NCI-H460 (cell line): ENCODE data around the gene IGFALS. TPM values are rescaled to one million over a fixed set of nuclear protein-coding genes. Genes with fewer than 3 reads are reported as not detected.
A peak's percentile ranks its signal among the peaks of the same experiment; 100 is the strongest.

Experiments used
- DNase-seq: peaks from one replicate; pipeline ENCODE4 v3.0.0-alpha.2; 2016; ENCODE audit warnings: low read depth; ENCODE audit errors: extremely low read depth
- total RNA-seq: library from RNA; depleted of rRNA; stranded (reverse); fragments of >200 nt; shearing (Covaris generic); gene quantifications from 2 replicates; pipeline ENCODE4 v1.2.3, GENCODE V29; 2014

The IGFALS gene
- total RNA-seq, 1 experiment from 2014 or later, result not detected

DNA sequence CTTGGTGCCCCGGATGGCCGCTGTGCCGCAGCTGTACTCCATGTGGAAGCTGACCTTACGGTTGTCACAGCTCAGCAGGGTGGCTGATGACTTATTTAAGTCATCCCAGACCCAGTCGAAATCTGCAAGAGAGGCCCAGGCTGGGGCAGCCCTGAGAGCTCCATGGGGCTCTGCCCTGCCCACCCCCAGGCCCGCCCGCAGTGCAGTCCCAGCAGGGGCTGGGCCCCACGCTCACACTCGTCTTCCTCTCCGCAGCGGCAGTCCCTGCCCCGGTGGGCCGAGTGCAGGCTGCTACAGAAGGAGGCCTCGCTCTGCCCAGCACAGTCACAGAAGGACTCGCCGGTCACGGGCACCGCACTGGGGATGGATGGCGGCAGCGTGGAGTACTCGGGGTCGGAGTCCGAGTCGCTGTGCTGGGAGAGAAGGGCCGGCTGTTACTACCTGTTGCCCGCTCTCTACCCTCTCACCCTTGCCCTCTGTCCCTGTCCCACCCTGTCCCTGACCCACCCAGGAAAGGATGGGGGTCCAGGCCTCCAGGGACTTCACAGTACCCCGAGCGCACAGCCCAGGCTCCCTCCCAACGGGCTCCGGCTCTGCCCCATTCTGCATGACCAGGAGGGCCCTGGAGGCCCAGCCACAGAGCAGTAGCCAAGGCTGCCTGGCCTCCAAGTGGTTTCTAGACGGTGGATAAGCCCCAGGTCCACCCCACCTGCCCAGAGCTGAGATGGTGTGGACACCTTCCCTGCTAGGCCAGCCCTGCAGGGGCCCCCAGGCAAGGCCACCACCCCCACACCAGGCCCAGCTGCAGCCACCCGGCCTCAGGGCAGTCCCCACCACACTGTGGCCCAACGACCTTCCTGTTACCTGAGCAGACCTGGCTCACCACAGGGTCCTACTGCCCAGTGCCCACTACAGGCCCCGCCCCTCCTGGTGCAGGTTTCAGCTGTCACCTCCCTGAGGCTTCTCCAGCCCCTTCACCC, 15.0 kb downstream of the IGFALS start:
- no peak for DNase-seq

DNA sequence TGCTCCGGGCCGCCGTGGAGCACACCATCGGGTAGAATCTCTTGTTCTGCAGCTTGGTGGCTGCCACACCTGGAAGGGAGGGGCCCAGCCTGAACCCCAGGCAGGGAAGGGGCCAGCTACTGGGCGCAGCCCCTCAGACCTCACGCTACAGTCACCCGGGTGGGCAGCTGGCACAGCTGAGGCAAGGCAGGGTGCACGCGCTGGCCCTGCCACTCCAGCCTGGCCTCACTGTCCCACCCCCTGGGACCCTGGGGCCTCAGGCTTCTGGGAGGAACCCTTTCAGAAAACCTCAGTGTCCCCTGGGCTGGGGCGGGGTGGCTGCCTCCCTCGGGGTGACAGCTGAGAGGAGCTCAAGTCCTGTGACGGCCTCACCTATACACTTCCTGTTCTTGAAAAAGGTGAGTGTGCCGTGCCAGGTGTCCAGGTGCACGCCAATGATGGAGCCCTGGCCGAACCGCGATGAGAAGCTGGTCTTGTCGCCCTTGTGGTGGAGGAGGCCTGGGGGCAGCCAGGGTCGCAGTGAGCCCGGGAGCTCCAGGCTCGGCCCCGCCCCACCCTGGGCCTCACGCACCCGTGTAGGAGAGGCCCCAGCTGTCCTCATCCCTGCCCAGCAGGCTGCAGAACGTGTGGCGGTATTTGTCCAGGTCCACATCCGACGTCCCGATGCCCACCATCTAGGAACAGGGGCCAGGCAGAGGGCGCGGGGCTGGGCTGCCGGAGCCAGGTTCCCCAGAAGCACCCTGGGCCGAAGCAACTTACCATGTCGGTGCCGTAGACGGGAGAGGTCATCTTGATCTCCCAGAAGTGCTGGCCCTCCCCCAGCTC, 15.9 kb downstream of the IGFALS start:
- no peak for DNase-seq

DNA sequence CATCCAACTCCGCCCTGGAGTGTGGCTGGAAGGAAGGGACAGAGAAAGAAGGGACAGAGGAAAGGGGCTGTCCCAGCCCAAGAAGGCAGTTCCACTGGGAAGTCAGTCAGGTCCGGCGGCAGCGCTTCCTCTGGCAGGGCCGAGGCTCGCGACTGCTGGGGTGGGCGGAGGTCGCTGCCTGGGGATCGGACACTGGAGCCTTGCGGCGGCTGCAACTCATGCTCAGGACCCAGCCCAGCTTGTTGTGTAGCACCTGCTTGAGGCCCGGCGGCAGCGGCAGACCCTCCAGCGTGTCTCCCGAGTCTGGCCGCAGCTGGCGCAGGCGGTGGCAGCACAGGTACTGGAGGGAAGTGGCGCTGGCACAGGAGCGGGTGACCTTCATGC, 16.5 kb downstream of the IGFALS start:
- no peak for DNase-seq

DNA sequence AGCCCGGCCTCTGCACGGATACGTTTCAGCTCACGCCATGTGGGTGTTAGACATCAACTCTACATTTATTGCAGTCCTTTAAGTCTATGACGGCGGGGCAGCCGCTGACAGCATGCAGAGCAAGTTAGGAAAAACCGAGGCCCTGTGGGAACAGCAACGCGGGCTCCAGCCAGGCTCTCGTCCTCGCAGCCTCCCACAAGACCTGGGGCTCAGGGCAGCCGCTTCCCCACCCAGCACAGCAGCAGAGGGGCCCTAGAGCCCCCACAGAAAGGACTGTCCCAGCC, 16.9 kb downstream of the IGFALS start:
- DNase-seq, result no peak

DNA sequence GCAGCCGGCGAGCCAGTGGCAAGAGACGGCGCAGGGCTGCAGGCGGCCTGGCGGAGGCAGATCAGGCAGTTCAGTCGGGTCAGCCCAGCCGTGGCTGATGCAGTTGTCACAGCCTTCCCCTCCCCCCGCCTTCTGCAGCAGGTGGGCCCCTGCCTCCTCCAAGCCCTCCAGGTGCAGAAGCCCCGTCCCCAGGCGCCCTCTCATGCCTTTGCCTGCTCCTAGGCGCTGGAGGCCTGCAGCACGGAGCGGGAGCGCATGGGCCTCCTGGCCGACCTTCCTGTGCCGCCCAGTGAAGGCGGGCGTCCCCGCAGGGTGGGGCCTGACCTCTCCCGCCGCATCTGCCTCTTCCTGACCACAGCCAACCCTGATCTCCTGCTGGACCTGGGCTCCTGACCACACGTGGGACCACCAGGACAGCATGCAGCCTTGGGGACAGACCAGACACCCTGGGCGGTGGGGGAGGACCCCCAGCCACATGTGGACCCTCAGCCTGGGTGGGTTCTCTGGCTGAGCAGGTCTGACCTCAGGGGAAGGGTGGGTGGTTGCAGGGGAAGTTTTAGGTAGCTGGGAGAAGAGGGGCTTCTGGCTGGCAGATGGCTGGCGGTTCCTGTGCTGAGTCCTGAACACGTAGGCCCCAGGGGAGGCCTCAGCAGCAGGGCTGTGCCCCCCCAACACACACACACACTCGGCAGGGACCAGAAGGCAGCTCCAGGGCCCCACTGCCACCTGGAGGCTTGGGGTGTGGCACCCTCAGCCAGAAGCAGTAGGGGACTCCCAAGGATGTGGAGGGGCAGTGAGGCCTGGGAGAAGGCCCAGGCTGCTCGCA, 17.4 kb downstream of the IGFALS start:
- DNase-seq, result no peak

DNA sequence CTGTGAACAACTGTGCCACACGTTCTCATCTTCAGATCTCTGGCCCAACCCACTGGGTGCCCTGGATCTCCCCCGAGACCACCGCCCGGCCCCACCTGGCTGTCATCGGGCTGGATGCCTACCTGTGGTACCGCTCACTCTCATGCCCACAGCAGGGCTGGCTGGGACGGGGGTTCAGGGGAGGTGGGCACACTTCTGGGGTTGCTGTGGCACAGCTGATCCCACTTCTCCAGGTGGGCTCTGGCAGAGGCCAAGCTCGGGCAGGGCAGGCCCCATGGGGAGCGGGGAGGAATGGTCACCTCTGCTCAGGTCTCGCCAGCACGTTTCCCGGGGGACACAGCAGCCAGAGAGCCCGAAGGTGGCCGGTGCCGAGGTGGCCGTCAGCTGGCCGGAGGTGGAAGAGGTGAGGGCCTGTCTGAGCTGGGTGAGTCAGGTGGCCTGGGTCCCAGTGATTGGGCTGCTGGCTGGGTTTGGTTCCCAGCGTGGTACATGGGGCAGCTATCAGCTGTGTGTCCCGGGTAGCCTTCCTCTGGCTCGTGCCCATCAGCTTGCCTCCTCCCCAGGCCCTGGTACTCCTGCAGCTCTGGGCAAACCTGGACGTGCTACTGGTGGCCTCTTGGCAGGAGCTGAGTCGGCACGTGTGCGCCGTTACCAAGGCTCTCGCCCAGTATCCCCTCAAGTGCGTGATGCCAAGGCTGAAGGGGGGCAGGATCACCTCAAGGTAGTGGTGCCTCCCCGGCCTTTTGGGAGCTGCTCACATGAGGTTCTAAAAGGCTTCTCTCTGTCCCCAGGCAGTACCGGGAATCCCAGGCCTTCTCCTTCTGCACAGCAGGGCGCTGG, 18.3 kb downstream of the IGFALS start:
- DNase-seq, result no peak

DNA sequence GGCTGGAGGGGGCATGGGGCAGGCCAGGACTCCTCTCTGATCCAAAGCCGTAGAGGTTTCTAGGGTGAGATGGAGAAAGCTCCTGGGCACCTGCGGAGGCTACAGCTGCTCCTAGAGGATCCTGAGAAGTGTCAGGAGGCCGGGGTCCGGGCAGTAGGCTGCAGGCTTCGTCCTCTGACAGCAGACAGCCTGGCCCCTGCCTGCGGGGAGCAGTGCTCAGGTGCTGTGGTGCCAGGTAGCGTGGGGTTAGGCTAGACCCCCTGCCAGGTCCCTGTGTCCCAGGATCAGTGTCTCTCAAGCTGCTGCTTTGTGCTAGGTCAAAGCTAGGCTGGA, 19.1 kb downstream of the IGFALS start:
- no peak for DNase-seq

DNA sequence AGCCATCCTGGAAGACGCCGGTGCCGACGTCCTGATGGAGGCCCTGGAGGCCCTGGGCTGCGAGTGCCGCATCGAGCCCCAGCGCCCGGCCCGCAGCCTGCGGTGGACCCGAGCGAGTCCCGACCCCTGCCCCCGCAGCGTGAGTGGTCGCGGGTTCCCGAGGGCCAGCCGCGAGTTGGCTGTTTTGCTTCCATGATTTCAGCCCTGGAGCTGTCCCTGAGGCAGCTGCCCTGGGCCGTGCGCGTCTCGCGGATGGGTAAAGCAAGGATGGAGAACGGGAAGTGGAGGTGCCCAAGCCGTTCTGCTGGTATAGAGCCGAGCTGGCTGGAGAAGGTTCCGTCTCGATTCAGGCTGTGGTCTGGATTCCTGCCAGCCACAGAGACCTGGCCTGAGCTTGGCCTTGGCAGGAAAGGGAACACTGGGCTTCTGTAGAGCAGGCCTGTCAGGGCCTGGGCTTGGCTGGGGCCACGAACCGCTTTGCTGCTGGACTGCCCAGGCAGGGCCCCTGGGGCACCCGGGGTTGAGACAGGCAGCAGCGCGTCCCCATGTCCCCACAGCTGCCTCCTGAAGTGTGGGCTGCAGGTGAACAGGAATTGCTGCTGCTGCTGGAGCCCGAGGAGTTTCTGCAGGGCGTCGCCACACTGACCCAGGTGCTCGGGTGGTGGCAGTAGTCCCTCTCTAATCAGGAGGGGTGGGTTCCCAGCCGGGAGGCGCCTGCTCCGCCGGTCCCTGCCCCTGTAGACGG, 19.6 kb downstream of the IGFALS start:
- DNase-seq, result no peak

DNA sequence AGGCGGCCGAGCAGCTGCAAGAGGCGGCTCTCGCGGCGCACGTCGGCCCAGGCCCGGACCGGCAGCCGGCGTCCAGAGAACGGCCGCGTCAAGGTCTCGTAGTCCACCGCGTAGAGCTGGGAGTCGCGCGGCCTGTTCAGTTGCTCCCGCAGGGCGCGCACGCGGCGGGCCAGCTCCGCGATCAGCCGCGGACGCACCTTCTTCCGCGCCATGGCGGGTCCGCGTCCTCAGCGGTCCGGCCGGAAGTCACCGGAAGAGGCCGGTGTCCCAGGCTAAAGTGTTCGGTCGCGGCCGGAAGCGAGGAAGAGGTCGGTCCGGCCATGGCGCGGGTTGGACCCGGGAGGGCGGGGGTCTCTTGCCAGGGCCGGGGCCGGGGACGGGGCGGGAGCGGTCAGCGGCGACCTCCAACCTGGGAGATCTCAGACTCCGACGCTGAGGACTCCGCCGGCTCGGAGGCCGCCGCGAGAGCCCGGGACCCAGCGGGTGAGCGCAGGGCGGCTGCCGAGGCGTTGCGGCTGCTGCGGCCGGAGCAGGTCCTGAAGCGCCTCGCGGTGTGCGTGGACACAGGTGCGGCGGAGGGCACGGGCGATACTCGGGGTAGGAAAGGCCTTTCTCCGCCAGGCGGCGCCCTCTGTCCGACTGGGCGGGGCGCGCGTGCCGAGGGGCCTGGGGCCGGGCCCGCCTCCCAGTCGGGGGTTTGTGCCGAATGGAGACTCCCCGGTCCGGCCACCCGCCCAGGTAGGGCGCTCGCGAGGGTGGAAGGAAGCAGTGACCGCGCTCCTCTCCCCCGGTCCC, 20.4 kb downstream of the IGFALS start, which contains the start of gene MRPS34:
MRPS34 (minus strand) TSS at position 227 of the 795 bp plus-strand sequence; CDS start at position 212, 15 bp downstream.
- DNase-seq, result peak; percentile 79

DNA sequence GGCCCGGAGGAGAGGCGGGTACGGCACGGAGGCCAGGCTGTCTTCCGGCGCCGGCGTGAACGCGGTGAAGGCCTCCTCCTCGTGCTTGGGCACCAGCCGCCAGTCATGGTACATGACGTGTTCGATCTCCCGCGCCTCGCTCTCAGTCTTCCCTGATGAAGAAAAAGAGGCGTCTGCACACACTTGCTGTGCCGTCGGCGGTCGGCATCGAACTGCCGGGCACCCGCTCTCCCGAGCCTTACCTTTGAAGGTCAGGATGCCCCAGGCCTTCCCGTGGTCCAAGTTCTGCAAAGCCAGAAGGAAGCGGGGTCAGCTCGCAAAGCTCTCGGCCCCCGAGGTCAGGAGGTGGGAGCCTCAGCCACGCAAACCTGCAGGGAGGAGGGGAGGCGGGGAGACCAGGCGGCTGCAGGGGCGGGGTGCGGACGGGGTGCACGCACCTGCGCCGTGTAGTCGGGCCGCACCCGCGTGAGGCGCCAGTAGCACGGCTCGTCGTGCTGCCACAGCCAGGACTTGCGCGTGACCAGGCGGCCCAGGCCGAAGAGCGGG, 21.1 kb downstream of the IGFALS start, which contains the start of gene EME2:
EME2 (plus strand) TSS at position 449 of the 546 bp plus-strand sequence. CDS start 418 bp downstream, outside the sequence.
- no peak for DNase-seq

DNA sequence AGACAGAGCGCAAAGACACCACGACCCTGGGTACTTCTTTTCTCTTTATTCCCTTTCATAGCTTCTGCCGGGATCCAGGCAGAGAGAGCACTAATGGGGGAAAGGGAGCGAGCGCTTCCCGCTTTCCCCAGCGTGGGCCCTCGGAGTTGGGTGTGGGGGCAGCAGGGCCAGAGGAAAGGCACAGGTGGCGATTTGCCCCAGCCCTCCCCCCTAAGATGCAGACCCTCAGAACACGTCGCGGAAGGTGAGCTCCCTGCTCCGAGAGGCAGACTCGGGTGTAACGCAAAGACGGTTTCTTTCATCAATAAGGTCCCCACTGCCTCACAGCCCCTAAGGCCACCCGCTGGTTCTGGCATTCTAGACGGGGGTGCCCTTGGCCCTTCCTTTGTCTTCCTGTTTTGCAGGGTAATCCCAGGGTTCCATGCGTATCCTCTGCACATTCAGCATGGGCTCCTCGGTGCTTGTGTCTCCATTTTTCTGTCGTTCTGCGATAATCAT, 21.6 kb downstream of the IGFALS start:
- DNase-seq, result no peak

DNA sequence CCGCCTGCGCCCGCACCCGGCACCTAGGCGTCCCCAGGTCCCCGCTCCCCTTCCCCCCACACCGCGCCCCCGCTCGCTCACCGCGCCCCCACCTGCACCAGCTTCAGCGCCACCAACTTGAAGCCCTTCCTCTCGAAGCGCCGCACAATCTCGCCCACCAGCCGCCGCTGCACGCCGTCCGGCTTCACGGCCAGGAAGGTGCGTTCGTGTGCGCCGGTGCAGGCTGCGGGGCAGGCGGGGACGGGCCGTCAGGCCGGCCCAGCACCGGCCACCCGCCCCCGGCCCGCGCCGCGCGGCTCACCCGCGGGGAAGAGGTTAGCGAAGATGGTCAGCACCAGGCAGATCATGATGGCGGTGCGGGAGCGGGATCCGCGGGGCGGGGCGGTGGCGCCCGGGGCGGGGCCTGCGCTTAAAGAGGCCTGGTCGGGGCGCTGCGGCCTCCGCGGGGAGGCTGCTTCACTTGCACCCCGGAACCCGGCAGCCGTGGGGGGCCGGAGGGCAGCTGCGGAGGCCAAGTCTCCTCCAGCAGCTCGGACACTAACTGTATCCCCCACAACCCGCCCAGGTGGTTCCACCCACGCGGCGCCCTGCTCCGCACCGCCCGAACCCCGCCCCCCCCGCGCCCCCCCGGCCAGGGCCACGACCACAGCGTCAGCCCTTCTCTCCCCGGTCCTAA, 22.2 kb downstream of the IGFALS start, which contains the start of gene NME3:
NME3 (minus strand) TSS at position 356 of the 676 bp plus-strand sequence; CDS start at position 347, 9 bp downstream.
- DNase-seq, result peak; percentile 49

DNA sequence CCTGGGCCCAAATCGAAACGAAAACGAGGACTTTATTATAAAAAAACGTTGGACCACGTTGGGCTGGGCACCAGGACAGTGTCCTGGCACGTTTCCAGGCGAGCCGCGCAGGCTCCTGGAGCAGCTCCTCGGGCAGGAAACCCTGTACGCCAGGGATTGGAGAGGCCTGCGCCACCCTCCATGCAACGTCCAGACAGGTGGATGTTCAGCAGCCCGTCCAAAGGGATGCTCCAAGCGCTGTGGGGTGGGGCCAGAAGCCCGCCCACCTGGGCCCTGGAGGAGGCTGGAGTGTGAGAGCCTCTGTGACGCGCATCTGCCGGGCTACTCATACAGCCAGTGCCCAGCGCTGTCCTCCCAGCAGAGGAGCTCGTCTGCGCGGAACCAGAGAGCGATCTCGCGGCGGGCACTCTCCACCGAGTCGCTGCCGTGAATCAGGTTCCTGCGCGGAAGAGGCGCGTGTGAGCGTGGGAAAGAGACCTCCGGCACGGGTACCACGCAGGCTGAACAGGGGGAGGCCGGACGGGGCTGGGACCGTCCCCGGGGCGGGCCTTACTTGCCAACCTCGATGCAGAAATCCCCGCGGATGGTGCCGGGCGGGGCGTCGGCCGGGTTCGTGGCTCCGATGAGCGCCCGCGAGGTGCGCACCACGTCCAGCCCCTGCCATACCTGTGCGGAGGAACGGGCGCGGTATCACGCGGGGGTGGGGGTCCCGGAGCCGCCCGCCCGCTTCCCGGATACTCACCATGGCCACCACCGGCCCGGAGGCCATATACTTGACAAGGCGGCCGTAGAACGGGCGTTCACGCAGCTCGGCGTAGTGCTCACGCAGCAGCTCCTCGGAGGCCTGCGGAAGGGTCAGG, 22.9 kb downstream of the IGFALS start:
- DNase-seq, result peak; percentile 31

DNA sequence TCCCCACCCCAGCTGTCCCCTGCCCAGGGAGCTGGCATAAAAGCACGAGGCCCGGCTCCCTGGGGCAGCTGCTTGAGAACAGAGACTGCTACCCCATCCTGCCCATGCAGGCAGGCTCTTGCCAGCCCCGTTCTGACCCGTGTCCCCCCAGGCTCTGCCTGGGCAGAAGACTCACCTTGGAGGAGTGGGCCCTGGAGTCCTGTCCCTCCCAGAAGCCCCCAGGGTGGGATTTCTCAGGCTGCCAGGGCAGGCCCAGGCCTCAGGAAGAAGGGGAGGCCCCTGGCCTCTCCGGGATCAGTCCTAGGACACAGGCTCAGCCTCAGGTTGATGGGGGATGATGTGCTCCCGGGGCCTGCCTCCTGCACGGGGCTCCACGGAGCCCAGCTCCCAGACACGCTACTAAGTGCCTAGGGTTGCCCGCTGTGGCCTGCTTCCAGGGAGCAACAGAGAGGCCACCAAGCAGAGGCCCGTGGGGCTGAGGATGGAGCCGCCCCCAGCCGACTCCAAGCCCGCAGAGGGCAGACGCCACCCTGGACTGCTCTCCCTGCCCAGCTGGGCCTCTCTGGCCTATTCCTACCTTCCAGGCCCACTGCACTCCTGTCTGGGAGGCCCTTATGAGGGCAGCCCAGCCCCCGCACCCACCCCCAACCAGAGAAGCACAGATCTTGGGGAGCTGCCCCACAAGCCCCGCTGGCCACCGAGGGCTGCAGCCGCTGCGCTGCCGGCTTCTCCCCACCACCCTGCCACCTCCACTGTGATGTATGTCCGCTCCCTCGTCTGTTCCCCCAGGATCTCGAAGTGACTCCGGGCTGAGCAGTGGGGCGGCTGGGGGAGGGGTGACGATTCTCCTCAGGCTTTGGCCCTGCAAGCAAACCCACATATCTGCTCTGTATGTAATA, 23.9 kb downstream of the IGFALS start:
- DNase-seq, result no peak

DNA sequence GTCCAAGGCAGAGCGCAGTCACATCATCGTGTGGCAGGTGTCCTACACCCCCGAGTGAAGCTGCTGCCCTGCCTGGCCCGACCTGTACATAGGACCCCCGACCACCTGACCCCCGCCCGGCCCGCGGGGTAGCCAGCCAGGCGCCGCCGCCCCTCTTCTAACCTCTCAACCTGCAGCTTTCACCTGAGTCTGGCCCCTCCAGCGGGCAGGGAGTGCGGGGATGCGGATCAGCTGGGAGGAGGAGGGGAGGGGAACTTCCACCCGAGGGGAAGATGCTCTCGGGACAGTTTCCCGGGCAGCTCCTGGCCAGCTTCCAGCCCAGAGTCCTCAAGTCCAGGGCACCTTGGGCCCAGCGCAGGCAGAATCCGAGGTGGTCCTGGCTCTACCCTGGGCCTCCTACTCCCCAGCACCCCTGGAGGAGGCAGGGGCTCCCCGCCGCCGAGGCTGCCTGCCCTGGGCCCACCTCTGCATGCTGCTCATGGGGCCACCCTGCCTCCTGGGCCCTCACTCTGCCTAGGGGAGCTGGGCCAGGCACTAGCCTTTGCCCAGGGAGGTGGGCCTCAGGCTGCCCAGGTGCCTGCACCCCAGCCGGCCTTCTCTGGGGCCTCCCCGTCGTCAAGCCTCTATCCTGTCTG, 24.6 kb downstream of the IGFALS start:
- DNase-seq, result no peak
